ENCODE results near the gene AOPEP. TPM values are rescaled to one million over a fixed set of nuclear protein-coding genes. Genes with fewer than 3 reads are reported as not detected.

AOPEP gene
- total and polyA plus RNA-seq, 9 of the 15 experiments (the other 6 are each of a cell fraction or from before 2014, with no cell fraction given) = 4.5 to 19.3 (median 13.5) TPM

GRCh38 chr9:94976077-94976476 lies 249.6 kb downstream of the AOPEP start:
- intact Hi-C loops (cut with micrococcal nuclease) (no loop called here), in situ Hi-C loops (cut with MboI) (no loop called here)
- Histone ChIP-seq H3K4me1 (replicated peaks in 1 of 2; ENCODE audit: control insufficient read depth in 2 of 2, insufficient read depth in 2 of 2, low read length in 2 of 2) (no peaks in the 10 kb centered on the region; a peak in 1 of 5 replicates), H3K27me3 (ENCODE audit: control insufficient read depth in 2 of 2, insufficient read depth in 2 of 2, low read length in 2 of 2) (no peaks in the 10 kb centered on the region), H3K27ac (ENCODE audit: extremely low read depth, low read depth, low read length) (no peak overlapping the region), H3K4me2 (ENCODE audit: insufficient read depth, low read length) (no peak overlapping the region), H3K36me3 (ENCODE audit: control insufficient read depth, insufficient read depth, low read length) (no peaks in the 10 kb centered on the region), H3K4me3 (no peak overlapping the region), H3K9me3 (replicated peaks; ENCODE audit: control insufficient read depth, insufficient read depth, low read depth, low read length) (no peaks in the 10 kb centered on the region), H3K9ac (ENCODE audit: insufficient read depth in 1 of 2, low read depth in 2 of 2, low read length in 2 of 2) (no peak overlapping the region), H2AFZ (ENCODE audit: low read depth, low read length) (no peak overlapping the region), H3K79me2 (ENCODE audit: control insufficient read depth, insufficient read depth, low read length) (no peaks in the 10 kb centered on the region), H4K20me1 (replicated peaks; ENCODE audit: control insufficient read depth, insufficient read depth, low read length) (no peaks in the 10 kb centered on the region), H3K9me1 (ENCODE audit: control insufficient read depth, insufficient read depth, low read length) (no peaks in the 10 kb centered on the region)
- no peak for DNase-seq (ENCODE audit: extremely low read depth in 1 of 4, low spot score in 3 of 4)
- TF ChIP-seq GABPB2 (CRISPR knock-in tag; conservative IDR thresholded peaks at IDR 0.05) (no peak), RBM34 (IDR thresholded peaks at IDR 0.05; ENCODE audit: borderline replicate concordance, insufficient read depth, low read length) (no peak), PYGO2 (tag; IDR thresholded peaks at IDR 0.05) (no peak), MLX (CRISPR knock-in tag; conservative IDR thresholded peaks at IDR 0.05) (no peak), ZNF175 (CRISPR knock-in tag; IDR thresholded peaks at IDR 0.05; ENCODE audit: low read depth) (no peak), THRAP3 (IDR thresholded peaks at IDR 0.05; ENCODE audit: borderline replicate concordance) (no peak), ZBTB2 (IDR thresholded peaks at IDR 0.05) (no peak), ZNF586 (CRISPR knock-in tag; conservative IDR thresholded peaks at IDR 0.05) (no peak), ZMIZ1 (IDR thresholded peaks at IDR 0.05; ENCODE audit: low read depth in 2 of 2, low read length in 2 of 2) (no peak)
- WGBS (ENCODE audit: insufficient coverage, low coverage, missing lambda C conversion rate) = 23% methylated on average over 4 of the region's 4 CpGs
- no TSS peak for BruUV-seq (replicated peaks)
- no peak for ATAC-seq
- CTCF ChIA-PET (ENCODE audit: low intra/inter-chr PET ratio) = no interaction called here
- FAIRE-seq = no peak
- POLR2A ChIA-PET = interaction anchor here (0.6 kb wide), 1 partner anchor 75 kb away, joined by 3 read pairs; no protein-coding TSS in a partner anchor

All from K562 (cell line).